ENCODE results near the gene PI4KA.
"Not testable (repeated sequence)": the region's sequence is repeated elsewhere in the genome, so short reads cannot be mapped to it uniquely, and the experiment has no call there.

Gene PI4KA

DNA sequence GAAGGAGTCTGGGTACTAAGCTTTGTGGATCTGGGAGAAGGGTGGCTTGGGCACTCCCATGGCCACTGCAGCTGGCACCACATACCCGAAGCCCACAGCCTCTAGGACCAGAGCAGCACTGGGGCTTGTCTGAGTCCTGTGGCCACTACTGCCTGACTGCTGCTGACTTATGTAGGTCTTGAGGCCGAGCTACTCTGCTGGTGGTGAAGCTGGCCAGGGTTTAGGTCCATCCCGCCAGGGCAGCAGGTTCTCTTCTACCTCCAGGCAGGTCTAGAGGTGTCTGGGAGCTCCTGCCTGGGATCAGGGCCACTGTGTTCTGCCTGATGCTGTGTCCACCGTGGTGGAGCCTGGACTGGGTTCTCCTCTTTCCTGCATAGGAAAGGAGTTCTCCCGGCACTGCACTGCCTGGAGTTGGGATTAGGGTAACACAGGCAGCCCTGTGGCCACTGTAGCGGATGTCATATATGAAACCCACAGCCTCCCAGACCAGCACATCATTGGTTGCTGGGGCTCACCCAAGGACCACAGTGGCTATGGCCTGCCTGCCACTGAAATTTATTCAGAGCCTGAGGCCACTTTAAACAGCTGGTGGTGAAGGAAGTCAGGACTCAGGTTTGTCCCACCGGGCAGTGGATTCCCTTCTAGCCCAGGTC is 194.5 kb downstream of the PI4KA start:
- no peak for DNase-seq (ENCODE audit: low read depth)

DNA sequence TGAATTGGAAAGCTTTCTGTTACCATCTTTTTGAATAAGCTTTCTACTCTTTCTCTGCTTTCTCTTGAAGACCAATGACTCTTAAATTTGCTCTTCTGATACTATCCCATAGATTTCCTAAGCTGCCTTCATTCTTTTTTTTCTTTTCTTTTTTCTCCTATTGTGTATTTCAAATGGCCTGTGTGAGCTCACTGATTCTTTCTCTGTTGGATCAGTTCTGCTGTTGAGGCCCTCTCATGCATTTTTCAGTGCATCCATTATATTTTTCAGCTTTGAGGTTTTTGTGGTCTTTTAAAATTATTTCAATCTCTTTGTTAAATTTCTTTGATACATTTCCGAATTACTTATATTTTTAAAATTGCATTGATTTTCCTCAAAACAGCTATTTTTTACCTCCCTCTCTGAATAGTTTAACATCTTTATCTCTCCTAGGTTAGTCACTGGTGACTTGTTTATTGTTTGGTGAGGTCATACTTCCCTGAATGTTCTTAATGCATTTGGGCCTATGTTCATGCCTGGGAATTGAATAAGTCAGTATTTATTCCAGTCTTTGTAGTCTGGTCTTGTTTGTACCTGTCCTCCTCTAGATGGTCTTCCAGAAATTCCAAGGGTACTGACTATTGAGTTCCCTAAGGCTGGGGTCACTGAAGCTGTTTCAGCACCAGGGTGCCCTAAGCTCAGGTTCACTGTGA is 195.3 kb downstream of the PI4KA start:
- no peak for DNase-seq (ENCODE audit: low read depth)

DNA sequence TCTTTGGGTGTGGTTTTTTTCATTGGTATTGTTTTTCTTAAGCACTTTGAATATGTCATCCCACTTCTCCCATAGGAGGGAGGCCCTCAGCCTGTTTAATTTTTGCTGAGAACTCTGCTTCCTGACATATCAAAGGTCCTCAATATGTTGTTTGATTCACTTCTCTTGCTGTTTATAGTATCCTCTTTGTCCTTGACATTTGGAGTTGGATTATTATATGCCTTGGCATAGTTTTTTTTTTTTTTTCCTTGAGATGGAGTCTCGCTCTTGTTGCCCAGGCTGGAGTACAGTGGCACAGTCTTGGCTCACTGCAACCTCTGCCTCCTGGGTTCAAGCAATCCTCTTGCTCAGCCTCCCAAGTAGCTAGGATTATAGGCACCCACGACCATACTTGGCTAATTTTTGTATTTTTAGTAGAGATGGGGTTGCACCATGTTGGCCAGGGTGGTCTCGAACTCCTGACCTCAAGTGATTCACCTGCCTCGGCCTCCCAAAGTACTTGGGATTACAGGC is 196.0 kb downstream of the PI4KA start:
- not testable (repeated sequence) for DNase-seq (ENCODE audit: low read depth)

DNA sequence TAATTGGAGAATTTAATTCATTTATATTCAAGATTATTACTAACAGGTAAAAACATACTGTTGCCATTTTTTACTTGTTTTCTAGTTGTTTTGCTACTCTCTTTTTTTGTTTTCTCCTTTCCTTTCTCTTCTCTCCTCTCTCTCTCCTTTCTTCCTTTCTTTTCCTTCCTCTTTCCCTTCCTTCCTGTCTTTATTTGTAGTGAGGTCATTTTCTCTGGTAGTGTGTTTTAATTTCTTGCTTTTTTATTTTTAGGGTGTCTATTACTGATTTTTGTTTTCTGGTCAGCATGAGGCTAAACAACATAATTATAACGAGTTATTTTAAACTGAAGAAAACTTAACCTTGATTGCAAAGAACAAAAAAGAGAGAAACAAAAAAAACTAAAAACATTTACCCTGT is 197.1 kb downstream of the PI4KA start:
- no peak for DNase-seq (ENCODE audit: low read depth)

DNA sequence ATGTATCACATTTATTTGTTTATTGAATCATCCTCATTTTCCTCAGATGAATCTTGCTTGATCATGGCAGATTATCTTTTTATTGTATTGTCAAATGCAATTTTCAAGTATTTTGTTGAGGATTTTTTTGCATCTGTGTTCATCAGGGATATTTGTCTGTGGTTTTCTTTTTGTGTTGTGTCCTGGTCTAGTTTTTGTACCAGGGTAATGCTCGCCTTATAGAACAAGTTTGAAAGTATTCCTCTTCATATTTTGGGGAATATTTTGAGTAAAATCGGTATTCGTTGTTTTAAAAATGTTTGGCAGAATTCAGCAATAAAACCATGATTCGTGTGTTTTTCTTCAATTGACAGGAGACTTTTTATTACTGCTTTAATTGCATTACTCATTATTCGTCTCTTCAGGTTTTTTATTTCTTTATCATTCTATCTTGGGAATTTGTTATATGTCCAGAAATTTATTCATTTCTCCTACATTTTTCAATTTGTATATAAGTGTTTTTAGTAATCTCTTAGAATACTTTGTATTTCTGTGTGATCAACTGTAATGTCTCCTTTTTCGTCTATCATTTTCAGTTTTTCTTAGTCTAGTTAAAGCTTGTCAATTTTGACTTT is 198.1 kb downstream of the PI4KA start:
- no peak for DNase-seq (ENCODE audit: low read depth)

DNA sequence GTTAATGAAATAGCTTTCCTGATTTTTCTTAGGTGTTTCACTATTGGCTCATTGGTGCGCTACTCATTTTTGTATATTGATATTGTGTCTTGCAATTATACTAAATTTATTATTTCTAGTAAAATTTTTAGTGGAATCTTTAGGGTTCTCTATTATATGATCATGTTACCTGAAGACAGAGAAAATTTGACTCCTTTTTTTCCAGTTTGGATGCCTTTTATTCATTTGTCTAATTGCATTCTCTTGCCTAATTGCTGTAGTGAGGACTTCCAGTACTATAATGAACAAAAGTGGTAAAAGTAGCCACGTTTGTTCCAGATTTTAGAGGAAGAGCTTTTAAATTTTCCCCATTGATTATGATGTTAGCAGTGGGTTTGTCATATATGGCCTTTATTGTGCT is 198.7 kb downstream of the PI4KA start:
- DNase-seq (ENCODE audit: low read depth) = no peak

DNA sequence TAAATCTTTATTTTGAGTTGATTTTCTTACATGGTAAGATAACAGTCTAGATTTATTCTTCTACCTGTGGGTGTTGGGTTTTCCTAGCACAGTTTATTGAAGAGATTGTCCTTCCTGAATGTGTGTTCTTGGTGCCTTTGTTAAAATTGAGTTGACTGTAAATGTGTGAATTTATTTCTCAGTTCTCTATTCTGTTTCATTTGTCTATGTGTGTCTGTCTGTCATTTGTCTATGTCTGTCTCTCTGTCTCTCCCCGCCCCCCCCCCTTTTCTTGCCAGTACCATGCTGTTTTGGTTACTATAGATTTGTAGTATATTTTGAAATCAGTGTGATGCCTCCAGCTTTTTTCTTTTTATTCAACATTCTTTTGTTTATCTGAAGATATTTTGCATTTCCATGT is 199.4 kb downstream of the PI4KA start:
- DNase-seq (ENCODE audit: low read depth) = no peak

DNA sequence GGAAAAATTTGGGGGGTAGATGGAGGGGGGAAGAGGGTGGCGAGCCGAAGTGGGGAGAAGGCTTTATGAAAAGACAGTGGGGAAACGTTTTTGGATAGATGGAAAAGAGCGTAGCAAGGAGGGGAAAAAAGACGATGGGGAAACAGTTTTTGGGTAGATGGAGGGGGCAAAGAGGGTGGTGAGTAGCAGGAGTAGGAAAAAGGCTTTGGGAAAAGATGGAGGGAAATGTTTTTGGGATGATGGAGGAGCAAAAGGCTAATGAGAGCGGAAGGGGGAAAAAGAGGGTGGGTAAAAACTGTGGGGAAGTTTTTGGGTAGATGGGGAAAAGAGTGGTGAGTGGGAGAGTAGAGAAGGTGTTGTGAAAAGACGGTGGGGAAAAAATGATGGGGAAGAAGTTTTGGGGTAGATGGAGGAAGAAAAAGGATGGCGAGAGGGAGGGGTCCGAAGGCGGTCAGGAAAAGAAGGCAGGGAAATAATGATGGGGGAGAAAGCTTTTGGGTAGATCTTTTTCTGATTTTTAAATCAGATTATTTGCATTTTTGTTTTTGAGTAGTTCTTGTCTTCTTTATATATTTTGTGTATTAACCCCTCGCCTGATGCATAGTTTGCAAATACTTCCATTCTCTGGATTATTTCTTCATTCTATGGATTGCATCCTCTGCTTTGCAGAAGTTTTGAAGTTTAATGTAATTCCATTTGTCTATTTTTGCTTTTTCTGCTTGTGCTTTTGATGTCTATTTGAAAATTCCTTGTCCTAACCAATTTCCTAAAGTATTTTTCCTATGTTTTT is 200.0 kb downstream of the PI4KA start:
- no peak for DNase-seq (ENCODE audit: low read depth)

DNA sequence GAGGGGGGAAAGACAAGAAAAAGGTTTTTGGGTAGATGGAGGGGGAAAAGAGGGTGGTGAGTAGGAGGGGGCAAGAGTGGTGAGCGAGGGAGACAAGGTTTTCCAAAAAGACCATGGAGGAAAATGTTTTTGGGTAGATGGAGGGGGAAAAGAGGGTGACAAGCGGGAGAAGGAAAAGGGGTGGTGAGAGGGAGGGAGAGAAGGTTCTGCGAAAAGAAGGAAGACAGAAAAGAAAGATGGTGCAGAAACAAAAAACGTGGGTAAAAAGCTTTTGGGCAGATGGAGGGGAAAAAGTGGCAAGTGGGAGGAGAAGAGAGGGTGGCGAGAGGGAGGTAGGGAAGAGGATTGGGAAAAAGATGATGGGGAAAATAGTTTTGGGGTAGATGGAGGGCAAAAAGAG is 200.6 kb downstream of the PI4KA start:
- DNase-seq (ENCODE audit: low read depth) = no peak
